ENCODE data around the gene LRBA. TPM values are rescaled to one million over a fixed set of nuclear protein-coding genes. Genes with fewer than 3 reads are reported as not detected.
A peak's percentile ranks its signal among the peaks of the same experiment; 100 is the strongest.

LRBA gene
- total RNA-seq, 1 donor from 2014 or later, result 58.0 TPM

- no peak for DNase-seq (ENCODE audit: low spot score)
These were observed 764.0 kb downstream of the LRBA start for GRCh38 chr4:150250998-150251651.

- DNase-seq (ENCODE audit: low spot score), result no peak
These were observed 764.6 kb downstream of the LRBA start for GRCh38 chr4:150250293-150250997.

DNA sequence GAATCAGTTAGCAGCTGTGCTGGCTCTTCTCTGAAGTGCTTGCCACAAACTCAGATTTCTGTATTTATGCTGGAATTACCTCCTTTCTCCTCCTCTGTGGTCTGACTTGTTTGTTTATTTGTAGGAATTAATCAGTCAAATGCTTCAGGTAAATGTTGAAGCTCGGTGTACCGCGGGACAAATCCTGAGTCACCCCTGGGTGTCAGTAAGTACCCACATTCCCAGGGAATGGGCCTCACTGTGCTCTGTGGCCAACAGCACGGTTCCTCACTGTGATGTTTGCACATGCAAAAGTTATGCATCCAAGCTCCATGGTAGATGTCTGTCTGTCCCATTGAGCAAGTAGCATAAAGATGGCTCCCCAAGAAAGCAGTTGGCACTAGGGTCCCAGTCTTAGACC is 766.9 kb downstream of the LRBA start:
- no peak for DNase-seq (ENCODE audit: low spot score)

GRCh38 chr4:150247184-150247583 is 767.9 kb downstream of the LRBA start:
- no peak for DNase-seq (ENCODE audit: low spot score)

- DNase-seq (ENCODE audit: low spot score), result no peak
These were observed 770.5 kb downstream of the LRBA start for GRCh38 chr4:150244600-150244999.

- DNase-seq (ENCODE audit: low spot score), result no peak
These were observed 771.2 kb downstream of the LRBA start for GRCh38 chr4:150243932-150244331.

DNA sequence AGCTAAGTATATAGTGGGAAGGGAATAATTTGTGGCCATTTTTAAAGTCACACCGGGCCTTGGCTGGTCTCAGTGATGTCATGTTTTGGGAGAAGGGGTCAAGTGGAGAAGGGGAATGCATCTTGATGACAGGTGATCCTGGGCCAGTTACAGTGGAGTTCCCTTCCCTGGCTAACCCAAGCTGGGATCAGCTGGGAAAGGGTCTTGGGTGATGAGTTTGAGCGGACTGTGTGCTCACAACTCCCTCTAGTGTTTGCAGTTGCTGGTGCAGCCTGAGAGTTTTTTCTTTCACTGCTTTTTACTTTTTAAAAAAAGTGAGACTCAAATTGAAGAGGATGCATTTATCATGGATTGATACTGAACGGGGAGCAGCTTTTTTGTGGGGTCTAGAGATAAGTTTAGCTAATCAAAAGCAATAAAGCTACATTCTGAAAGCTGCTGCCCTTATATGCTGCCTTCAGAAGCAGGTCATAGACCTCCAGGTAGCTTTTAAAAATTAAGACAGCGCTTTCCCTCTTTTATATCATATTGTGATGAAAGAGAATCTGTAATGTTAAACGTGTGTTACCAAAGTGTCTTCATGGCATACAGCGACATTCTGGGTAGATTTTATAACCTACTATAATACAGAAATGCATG is 772.1 kb downstream of the LRBA start:
- peak; percentile 51 for DNase-seq (ENCODE audit: low spot score)

GRCh38 chr4:150240011-150240410 is 775.1 kb downstream of the LRBA start:
- DNase-seq (ENCODE audit: low spot score), result no peak

DNA sequence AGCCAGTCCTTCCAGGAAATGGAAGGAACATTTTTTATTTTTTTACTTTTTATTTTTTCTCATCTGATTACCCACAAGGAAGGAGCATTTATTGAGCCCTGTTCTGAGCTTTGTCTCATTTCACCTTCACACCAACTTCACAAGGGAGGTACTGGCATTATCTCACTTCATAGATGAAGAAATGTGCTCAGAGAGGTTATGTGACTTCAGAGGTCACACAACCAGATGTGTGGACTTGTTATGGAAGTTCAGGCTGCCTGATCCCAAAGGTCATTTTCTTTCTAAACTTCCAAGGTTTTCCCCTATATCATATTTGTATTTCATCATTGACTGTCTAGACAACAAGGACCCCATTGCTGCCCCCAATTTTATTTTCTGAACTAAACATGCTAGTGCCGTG is 776.5 kb downstream of the LRBA start:
- DNase-seq (ENCODE audit: low spot score), result no peak

GRCh38 chr4:150237110-150237872 is 777.8 kb downstream of the LRBA start:
- peak; percentile 90 for DNase-seq (ENCODE audit: low spot score)

DNA sequence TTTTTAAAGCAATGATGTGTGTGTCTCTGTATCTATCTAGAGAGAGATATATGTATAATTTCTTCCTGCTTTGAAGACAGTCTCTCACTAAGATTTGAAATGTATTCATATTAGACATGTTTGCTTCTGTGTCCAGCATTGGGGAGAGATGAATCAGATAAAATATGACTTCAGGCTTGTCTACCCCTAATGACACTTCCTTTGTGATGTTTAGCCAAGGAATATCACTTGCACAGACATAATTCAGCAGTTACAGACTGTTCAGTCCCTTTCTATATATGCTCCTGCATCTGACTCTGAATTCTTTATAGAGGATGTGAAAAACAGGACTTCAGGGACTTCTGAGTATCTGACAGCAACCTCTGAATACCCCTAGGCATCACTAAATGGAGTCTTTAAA is 778.5 kb downstream of the LRBA start:
- DNase-seq (ENCODE audit: low spot score), result no peak

DNA sequence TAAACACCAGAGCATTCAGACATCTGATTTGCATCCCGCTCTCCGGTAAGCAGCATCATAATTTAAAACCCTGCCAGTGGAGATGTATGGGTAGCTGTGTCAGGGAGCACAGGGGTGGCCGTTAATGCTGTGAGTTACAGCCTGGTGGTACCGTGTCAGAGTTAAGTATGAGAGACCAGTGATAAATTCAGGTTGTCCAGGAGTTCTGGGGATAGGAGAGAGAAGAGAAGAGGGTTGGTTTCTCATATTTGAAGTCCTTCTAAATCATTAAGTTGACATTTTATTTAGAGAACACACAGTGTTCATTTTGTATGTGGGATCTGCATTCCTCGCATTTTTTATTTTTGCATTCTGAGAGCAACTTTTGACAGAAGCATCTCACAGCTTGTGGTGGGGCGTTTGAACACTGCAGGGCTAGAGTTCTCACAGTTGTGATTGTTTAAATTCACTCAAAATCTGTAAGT is 779.2 kb downstream of the LRBA start:
- peak; percentile 46 for DNase-seq (ENCODE audit: low spot score)

GRCh38 chr4:150235317-150235716 is 779.8 kb downstream of the LRBA start:
- DNase-seq (ENCODE audit: low spot score), result no peak

DNA sequence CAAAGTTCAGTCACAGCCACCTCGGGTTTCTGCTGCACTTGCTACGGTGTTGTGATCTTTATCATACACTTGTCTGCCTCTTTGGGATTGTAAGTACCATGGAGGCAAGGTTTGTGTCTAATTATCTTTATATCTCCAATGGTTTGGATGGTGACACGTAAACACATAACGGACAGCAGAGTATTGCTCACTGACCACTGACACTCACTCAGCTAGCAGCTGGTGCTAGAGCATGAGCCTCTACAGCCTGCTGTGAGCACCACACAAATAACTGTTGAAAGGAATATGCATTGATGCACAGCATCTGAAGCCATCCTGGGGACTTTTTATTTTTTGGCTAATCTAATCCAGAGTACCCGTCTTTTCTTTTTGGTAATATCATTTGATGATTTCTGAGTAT is 780.8 kb downstream of the LRBA start:
- no peak for DNase-seq (ENCODE audit: low spot score)

- DNase-seq (ENCODE audit: low spot score), result no peak
These were observed 783.1 kb downstream of the LRBA start for GRCh38 chr4:150232029-150232428.

GRCh38 chr4:150231107-150231770 is 783.8 kb downstream of the LRBA start:
- no peak for DNase-seq (ENCODE audit: low spot score)

DNA sequence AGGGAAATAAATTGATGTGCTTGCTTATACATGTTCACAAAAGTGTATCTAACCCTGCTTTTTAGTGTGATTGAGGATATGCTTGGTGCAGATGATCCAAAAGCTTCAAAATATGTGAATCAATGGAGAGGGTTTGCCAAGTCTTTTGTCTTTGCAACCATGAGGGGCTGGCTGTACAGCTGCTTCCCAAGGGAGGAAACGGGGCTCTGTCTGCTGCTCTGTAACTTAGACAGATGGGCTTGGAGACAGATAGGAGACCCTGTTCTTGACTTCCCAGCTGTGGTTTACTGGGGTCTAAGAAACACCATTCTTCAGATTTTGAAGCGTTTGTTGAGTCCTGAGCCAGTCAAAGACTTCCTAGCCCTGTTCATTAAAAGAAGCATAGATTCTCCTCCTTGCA is 784.5 kb downstream of the LRBA start:
- DNase-seq (ENCODE audit: low spot score), result no peak

- peak; percentile 27 for DNase-seq (ENCODE audit: low spot score)
These were observed 785.6 kb downstream of the LRBA start for GRCh38 chr4:150229520-150229919.

DNA sequence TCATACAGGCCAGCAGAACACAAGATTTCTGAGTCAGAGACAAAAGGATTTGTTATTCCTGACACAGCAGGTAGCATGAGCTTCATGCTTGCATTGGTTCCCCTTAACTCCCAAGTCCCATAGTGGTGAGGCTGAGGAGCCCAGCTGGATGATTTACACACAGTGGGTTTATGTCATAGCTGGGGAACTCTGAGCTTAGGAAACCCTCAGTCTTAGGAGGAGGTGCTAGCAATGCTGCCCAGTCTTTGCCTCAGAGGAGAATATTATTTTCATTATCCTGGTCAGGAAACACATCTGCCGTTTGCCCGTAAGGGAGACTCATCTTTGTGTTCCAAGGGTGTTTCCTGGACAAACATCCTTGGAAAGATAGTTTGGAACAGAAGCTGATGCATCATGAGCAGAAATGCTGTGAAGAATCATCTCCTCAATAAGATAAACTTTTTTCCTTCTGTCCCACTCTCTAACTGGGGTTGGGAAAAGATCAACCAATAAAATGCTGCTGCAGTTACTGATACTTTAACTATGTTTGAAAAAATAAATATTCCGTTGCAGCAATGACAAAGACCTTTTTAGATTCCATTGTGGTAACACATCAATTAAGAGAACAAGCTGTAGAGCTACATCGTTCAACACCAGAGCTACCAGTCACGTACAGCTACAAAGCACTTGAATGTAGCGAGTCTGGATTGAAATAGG is 790.0 kb downstream of the LRBA start:
- DNase-seq (ENCODE audit: low spot score), result no peak

DNA sequence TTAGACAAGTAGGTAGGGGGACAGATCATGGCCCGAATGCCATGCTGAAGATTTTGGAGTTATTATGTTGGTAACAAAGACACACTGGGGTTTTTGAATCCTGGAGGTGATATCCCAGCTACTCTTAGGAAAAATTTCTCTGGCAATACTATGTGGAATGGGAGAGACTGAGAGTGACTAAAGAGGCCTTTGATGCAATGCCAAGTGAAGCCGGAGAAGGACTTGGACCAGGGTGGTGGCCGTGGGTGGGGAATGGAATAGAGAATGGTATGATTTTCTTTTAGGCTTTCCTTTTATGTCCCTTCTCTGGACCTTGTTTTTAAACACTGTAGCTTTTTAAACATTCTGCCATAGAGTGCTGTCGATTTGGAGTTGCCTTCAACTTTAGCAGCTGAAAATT is 795.2 kb downstream of the LRBA start:
- DNase-seq (ENCODE audit: low spot score), result no peak

DNA sequence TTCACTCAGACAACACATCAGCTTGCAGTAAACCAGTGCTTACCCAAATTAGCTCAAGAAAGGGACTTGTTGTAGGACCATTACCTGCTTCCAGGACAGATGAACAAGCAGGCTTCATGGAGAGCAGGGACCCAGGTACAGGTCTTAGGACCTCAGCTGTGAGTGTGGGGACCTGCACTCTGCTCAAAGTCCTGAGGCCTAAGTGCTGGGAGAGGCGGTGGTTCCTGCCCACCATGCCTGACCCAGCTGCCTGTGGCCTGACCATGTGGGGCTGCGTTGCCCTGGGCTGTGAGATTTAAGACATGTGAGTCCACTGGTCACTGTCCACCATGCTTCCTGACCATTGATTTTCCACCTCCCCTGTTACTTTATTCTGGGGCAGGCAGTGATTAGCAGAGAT is 796.6 kb downstream of the LRBA start:
- no peak for DNase-seq (ENCODE audit: low spot score)
